NCI-H774 (cell line): Measurements from ENCODE around the gene SUPV3L1.

Experiments used
- DNase-seq: peaks from one replicate; lab custom pipeline; 2025; lab: John Stamatoyannopoulos, UW

SUPV3L1 gene

DNA sequence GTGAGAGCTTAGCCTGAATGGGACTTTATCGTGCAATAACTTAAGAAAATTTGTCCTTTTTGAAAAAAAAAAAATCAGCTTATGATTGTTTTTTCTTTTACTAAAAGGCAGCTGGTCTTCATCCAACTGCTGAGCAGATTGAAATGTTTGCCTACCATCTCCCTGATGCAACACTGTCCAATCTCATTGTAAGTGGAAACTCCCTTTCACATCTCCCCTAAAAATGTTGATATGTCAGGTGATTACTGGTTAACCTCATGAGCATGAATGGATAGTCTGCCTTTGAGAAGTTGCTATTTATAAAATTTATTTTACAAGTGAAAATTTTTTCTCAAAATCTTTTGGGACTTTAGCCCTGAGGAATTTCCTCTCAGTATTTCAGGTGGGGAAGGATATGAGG lies 22.3 kb downstream of the SUPV3L1 start:
- no peak for DNase-seq

DNA sequence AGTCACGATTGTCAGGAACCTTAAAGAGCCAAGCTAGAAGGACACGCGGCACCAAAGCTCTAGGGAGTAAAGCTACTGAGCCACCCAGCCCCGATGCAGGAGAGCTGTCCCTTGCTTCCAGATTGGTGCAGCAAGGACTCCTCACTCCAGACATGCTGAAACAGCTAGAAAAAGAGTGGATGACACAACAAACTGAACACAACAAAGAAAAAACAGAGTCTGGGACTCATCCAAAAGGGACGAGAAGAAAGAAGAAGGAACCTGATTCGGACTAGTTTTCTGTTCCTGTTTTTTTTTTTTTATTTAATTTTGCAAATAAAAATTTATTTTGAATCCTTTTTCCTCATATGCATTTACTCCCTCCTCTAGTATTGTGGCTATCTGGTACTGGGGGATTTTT lies 28.7 kb downstream of the SUPV3L1 start:
- DNase-seq = no peak

DNA sequence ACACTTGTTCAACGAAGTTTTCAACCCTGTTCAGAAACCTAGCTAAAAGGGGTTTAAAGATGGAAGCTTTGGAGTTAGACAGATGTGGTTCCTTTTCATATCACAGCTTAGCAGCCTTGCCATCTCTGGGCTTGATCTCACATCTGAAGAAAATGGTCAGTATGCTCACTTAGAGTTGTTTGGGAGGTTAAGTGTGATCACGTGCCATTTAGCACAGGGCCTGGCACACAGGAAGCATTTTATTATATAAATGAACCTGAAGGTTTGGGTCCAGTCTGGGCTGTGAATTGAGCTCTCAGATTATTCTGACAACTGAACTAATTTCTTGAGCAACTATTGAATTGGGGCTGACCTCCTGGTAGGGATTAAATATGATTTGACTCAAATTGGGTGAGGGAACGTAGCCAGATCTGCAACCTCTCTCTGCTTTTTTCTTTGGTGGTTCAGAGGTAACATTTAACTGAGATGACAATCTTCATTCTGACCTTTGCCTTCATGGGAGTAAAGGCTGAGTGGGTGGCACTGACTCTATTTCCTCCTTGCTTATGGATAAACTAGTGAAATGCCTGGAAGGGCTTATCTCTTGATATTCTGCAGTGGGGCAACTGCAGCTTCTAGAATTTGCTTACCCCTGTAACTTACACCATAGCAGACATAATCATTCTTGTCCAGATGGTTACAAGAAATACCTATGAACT lies 29.9 kb downstream of the SUPV3L1 start:
- no peak for DNase-seq

DNA sequence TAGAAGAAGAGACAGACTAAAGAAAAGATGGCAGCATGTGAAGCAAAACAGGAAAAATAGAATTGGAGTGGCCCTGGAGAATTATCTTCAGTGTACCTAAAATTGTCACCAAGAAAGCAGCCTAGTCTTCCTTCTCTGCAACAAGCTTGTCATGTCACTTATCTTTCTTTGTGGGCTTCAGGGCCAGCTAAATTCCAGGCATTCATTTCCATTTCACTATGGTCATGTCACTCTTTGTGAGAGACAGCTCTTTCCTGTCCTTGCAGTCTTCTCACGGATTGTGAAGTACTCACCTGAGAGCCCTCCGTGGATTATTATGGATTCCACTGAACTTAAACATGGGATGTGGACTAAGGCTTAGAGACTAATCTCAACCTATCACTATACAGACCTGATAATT lies 31.1 kb downstream of the SUPV3L1 start:
- DNase-seq = no peak

DNA sequence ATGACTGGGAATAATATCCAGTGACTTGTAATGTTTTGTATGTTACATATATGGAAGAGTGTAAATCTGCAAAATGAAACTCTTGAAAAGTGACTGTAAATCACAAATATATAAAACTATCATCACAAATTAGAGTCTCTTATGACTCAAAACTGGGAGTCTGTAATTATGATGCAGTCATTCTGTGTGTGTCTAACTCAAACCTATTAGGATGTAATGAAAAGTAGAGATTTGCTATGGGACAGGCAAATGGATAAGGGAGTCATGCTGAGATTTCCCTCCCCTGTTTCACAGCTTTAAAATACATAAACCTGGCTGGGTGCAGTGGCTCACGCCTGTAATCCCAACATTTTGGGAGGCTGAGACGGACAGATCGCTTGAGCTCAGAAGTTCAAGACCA lies 31.5 kb downstream of the SUPV3L1 start:
- no peak for DNase-seq

DNA sequence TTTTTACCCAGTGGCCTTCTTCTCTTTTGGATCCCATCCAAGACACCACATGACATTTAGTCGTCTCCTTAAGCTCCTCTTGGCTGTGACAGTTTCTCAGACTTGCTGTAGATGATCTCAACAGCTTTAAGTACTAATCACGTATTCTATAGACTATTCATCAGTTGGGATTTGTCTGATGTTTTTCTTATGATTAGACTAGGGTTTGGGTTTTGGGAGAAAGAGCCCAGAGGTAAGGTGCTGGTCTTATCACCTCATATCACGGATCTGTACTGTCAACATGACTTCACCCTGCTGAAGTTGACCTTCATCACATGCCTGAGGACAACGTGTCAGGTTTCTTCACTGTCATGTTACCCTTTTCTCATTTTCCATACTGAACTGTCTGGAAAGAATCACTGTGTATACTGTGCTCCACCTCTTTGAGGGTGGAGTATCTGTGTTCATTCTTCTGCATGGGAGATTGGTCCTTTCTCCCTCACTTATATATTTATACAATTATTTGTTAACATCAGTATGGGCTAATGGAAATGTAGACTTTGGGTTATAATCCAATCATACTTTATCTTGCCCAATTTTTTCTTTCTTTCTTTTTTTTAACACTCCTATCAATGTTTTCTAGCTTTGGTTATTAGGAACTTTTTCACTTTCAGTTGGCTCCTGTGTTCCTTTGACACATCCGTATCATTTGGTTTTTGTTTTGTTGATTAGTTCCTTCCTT lies 33.7 kb downstream of the SUPV3L1 start:
- no peak for DNase-seq

DNA sequence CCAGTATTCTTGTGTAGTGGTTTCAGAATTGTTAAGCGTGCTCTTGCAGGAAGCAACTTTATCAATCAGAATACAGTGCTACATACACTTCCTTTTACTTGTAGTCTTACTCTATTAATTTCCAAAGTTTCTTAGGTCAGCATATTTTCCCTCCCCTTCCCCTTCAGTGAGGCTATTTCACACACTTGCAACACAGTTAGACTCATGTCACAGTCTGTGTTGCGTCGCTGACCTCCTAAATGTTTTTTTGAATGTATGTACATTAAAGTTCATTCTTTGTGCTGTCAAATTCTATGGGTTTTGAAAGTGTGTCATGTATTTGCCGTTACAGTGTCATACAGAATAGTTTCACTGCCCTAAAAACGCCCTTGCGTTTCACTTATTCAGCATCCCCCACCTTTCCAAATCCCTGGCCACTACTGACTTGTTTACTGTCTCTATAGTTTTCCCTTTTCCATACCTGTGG lies 34.7 kb downstream of the SUPV3L1 start:
- no peak for DNase-seq

DNA sequence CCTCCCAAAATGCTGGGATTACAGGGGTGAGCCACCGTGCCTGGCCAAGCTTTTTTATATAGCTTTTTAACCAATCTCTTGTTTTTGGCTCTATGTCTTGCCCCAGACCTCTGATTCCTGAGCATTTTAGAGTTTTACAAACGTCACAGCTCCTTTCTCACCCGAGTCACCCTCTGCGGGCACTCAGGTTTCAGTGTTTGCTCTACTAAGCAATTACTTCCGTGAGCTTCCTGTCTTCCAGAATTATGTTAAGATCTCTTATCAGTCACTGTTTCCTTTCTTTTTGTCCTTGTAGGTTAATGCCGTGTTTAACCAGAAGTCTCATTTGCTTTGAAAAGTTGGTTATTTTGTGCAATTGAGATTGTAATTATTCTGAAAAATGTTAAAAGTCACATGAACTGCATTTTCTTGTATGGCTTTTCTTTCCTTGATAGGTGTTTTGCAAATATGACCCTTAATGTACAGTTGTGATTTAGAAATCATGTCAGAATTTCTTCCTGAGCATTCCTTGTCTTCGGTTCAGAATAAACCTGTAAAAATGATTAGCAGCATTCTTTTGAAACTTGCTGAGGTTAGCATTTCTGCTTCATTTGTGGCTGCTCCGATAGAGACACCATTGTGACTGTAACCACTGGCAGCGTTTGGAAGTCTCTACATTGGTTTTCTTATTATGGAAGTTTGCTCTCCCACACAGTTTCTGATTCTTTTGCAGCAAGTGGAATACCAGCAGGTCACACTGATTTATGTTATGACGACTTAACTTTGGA lies 35.6 kb downstream of the SUPV3L1 start:
- no peak for DNase-seq

DNA sequence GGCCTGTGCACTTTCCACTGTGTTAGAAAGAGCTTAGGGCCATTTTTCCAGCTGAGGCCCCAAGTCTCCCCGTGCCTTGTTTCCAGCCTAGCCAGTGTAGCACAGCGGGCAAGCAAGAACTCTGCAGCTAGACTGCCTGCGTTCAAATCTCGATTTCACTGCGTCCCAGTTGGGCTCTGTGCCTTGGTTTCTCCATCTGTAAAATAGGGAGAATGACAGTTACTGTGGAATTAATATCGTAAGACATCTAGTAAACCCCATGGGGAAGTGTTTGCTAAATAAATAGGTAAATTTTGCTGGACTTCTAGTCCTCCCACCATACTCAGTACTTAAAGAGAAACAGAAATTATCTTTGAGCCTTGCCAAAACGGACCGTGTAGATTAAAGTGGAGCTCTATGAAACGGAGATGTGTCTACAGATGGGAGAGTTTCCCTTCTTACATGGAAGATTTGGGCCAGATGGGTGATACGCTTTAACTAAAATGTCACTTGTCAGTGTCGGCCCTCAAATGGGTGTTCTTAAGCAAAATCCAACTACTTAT lies 36.6 kb downstream of the SUPV3L1 start:
- no peak for DNase-seq

DNA sequence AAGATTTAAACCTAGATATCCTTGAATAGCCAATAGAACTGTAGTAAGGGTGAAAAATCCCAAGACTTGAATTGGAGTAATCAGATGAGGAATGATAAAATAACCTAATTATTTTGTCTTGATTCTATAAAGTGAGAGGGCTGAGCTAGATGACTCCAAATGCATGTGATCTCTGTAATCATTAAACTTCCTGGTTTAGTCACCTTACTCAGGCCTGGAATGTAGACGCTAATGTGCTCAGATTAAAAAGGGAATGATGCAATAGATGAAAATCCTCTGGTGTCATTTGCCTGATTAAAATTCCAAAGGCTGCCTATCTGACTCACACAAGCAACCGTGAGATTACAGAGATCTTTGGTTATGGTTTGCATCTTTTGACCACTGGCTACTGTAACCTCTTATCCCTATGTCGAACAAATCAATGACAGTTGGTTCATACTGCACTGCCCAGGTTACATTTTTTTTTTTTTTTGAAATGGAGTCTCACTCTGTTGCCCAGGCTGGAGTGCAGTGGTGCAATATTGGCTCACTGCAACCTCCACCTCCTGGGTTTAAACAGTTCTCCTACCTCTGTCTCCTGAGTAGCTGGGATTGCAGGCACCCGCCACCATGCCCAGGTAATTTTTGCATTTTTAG lies 37.2 kb downstream of the SUPV3L1 start:
- DNase-seq = no peak

DNA sequence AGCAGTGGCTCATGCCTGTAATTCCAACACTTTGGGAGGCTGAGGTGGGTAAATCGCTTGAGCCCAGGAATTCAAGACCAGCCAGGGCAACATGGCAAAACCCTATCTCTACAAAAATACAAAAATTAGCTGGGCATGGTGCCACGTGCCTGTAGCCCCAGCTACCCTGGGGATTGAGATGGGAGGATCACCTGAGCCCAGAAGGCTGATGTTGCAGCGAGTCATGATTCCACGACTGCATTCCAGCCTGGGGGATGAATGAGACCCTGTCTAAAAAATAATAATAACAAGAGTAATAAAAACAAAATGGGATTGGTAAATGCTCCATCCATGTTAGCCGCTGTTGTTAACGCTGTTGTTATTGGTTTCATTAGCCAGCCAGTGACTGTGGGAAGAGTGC lies 38.8 kb downstream of the SUPV3L1 start:
- DNase-seq = no peak

DNA sequence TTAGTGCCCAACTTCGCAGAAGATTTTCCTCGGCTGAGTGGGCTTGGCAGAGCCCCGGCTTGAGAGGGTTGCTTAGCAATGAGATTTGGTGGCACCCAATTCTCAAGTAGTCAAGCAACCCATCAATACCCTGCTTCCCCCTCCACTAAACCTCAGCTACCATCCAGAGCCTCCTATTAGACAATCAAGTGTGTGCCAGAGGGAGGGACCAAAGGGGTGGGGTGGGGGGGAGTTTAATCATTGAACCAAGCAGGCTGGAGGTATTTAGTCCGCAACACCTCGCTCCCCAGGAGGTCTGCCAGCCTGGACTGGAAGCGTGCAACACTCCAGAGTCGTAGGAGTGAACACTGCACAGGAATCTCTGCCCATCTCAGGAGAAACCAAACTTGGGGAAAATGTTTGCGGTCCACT lies 40.0 kb downstream of the SUPV3L1 start, which contains the start of gene HKDC1:
Gene HKDC1, plus strand, starts transcription at position 292 of the 411 bp plus-strand sequence. Its CDS starts 104 bp downstream, at position 396.
- no peak for DNase-seq

DNA sequence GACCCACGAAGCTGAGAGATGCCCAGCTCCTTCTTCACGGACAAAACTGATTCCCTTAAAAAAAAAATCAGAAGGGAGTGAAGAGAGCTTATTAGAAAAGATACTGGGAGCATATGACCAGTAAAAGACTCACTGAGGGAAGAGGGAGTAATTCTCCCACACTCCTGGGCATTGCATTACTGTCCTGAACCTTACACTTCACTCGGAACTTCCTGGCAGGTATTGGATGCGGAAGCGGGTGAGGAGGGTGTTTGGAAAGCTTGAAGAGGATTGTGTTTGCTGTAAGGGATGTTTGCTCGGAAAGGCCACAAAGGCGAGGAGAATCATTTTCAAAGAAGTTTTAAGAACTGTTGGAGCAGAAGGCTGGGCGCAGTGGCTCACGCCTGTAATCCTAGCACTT lies 40.5 kb downstream of the SUPV3L1 start:
- DNase-seq = no peak

DNA sequence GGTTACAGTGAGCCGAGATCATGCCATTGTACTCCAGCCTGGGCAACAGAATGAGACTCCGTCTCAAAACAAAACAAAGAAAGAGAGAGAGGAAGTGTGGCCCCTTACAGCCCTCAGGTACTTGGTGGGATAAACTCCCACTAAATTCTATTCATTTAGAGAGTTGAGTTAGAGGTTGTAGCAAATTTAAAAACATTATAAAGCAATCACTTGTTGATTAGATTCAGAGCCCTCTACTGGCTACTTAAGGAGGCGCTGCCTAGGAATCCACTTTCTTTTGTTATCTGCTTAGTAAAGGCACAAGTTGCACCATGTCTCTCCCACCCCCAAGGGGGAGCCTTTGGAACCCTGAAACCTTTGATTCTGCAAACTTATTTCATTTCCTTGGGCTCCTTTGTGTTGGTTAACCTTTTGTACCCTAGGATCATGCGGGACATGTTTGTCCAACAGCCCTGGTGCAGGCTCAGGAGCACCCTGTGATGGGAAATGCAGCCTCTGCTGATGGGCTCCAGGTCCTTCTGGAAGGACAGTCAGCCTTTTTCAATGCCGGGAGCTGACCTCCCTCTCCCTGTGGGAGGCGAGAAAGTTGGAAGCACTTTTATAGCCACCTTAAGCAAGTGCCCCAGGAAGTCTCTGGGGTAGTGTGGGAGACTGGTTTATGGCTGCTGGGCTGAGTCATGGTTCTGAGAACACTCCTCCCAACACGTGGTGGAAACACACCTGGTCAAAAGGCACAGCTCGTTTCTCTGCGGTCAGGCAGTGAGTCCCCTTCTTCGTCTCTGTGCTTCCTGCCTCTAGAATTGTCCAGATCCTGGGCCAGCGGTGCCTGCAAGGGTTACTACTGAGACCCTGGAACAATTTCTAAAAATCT lies 42.4 kb downstream of the SUPV3L1 start:
- DNase-seq = peak; percentile 5

DNA sequence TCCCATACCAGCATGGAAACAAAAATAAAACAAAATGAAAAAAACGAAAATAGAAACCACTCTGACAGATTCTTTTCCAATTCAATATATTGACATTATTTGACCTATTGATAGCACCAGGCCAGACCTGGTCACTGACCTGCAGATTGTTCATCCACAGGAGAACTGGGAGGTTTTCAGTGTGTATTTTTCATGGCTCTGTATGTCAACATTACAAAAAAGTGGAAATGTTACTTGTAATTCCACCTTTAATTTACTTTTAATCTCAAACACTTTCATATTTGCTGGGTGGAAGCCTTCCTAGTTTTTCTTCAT lies 43.0 kb downstream of the SUPV3L1 start:
- no peak for DNase-seq

DNA sequence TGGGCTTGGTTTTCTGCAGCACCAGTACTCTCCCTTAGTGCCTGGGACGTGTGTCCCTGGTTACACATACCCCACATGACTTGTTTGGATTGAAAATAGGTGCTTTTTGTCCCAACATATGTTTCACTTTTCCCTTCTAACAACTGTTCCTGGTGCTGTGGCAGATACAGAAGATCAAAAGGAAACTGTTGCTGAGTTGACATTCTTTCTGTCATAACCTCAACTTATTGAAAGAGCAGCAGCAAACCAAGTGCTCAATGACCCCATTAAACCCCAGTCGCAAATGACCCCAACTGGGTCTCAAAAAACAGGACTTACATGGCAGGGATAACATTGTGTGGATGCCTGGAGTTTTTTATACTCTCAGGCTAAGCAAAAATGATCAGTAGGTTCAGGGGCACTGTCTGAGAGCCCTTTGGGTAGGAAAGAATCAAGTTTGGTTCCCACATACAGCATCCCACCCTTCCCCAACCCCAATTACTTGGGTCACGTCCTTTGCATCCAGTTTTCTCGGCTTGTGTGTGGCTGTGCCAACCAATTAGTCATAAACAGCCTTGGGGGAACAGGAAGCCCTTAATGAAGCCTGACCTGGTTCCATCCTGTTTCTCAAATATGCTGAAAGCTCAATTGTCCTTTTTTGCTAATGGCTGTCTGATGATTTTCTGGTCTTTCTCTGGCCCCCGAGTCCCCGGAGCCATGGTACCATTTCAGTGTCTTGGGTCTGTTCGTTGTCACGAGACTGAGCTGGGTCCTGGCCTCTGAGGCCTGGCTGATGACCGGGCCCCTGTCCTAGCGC lies 45.0 kb downstream of the SUPV3L1 start:
- DNase-seq = no peak

DNA sequence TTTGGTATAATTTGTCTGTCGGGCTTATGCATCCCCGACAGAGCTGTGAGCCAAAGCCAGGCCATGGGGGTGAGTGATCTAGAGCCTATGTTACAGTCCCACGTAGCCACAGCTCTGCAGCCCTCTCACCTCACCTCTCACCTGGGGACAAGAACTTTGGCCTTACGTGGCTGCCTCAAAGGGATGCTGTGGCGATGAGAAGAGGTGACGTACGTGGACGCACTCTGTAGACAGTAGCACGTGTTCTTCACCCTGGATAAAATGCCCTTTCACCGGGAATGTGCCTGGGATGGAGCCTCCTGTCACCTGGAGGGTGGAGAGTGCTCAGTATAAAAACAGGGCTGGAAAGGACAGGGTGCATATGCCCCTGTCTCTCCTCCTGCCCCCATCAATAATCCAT lies 45.6 kb downstream of the SUPV3L1 start:
- no peak for DNase-seq

DNA sequence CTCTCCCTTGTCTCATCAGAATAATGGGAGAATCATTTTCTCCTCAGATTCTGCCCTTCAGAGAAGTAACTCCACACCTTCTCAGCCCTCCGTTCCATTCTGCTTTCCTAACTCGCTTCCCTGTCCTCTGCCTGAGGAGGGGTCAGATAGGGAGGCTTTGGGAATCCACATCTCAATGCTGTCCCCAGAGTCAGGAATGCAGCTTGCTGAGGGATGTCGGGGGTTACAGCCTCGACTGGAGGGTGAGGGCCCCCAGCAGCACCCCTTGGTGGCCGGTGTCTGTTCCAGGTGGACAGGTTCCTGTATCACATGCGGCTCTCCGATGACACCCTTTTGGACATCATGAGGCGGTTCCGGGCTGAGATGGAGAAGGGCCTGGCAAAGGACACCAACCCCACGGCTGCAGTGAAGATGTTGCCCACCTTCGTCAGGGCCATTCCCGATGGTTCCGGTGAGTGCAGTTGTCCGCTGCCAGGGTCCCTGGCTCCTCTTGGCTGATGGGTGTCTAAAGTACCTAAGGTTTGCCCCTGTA lies 47.0 kb downstream of the SUPV3L1 start:
- no peak for DNase-seq

DNA sequence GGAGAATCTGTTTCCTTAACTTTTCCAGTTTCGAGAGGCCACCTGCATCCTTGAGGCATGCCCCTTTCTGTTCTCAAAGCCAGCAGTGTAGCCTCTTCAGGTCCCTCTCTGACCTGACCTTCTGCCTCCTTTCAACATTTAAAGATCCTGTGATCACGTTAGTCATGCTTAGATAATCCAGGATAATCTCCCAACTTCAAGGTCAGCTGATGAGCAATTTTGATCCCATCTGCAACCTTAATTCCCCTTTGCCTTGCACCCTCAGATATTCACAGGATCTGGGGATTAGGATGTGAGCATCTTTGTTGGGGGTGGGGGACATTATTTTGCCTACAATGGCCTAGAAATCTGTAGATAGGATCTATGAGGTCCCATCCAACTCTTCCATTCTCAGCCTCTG lies 48.1 kb downstream of the SUPV3L1 start:
- DNase-seq = no peak

DNA sequence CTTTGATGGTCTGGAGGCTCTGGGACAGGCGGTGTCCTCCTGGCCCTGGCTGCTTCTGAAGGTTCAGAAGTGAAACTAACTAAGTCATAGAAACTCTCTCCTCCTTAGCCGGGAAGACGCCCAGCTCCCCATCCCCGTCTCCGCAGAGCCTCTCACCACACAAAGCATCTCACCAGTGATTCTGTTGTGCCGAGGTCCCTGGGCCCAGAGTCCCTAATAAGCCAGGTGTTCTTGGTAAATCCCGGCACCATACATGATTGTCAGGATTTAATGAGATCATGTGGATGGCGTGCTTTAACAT lies 49.5 kb downstream of the SUPV3L1 start:
- no peak for DNase-seq
